HFF-Myc (cell line): ENCODE results near the gene R3HDM2.

Source experiments
- DNase-seq: peaks from one replicate; pipeline ENCODE4 v3.0.0-alpha.2; 2011; ENCODE audit warnings: low read depth; ENCODE audit errors: extremely low read depth
- H3K4me3 ChIP-seq: replicated peaks from 2 replicates; pipeline ENCODE4 v1.5.1; 2011; ENCODE audit warnings: low read depth, mild to moderate bottlenecking, control low read depth, low read length
- TF ChIP-seq, protein P1 (sequence below): IDR thresholded peaks from 2 replicates; pipeline ENCODE4 v1.5.1; 2012; ENCODE audit warnings: mild to moderate bottlenecking, low read depth, low read length, control low read depth; ENCODE audit errors: missing control alignments

The R3HDM2 gene

DNA sequence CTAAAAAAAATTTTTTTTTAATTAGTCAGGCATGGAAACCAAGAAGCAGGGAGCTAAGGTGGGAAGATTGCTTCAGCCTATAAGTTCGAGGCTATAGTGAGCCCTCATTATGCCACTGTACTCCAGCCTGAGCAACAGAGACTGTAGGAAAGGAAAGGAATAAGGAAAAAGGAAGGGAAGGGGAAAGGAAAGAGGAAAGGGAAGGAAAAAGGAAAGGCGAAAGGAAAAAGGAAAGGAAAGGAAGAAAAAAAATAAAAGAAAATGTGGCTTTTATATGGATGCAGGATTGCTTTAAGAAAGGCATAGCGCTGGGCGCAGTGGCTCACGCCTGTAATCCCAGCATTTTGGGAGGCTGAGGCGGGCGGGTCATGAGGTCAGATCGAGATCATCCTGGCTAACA lies 70.4 kb downstream of the R3HDM2 start:
- TF ChIP-seq, protein P1, sequence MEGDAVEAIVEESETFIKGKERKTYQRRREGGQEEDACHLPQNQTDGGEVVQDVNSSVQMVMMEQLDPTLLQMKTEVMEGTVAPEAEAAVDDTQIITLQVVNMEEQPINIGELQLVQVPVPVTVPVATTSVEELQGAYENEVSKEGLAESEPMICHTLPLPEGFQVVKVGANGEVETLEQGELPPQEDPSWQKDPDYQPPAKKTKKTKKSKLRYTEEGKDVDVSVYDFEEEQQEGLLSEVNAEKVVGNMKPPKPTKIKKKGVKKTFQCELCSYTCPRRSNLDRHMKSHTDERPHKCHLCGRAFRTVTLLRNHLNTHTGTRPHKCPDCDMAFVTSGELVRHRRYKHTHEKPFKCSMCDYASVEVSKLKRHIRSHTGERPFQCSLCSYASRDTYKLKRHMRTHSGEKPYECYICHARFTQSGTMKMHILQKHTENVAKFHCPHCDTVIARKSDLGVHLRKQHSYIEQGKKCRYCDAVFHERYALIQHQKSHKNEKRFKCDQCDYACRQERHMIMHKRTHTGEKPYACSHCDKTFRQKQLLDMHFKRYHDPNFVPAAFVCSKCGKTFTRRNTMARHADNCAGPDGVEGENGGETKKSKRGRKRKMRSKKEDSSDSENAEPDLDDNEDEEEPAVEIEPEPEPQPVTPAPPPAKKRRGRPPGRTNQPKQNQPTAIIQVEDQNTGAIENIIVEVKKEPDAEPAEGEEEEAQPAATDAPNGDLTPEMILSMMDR = no peak
- no peak overlapping the region for H3K4me3 ChIP-seq
- no peak for DNase-seq

DNA sequence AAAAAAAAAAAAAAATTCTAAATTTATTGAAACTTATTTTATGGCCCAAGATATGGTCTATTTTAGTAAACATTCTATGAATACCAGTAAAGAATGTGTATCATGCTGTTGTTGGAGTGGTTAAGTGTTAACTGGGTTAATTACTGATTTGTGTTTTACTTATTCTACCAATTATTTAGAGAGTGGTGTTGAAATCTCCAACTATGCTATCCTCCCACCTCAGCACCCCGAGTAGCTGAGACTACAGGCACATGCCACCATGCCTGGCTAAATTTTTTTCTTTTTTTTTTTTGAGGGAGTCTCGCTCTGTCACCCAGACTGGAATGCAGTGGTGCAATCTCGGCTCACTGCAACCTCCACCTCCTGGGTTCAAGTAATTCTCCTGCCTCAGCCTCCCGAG lies 72.2 kb downstream of the R3HDM2 start:
- TF ChIP-seq, protein P1 = no peak
- DNase-seq = no peak
- H3K4me3 ChIP-seq = no peak overlapping the region

DNA sequence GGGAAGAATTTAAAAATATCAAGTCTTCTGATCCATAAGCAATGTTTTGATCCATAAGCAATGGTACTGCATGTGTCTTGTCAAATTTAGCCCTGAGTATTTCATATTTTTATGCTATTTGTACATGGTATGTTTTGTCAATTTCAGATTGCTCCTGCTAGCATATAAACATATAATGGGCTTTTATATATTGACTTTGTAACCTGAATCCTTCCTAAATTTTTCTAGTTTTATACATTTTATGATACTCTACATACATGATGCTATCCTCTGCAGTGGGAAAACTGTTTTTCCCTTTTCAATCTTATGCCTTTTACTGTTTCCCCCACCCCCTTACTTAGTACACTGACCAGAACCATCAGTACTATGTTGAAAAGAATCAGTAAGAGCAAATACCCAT lies 75.1 kb downstream of the R3HDM2 start:
- no peak overlapping the region for H3K4me3 ChIP-seq
- TF ChIP-seq, protein P1 = no peak
- DNase-seq = no peak

DNA sequence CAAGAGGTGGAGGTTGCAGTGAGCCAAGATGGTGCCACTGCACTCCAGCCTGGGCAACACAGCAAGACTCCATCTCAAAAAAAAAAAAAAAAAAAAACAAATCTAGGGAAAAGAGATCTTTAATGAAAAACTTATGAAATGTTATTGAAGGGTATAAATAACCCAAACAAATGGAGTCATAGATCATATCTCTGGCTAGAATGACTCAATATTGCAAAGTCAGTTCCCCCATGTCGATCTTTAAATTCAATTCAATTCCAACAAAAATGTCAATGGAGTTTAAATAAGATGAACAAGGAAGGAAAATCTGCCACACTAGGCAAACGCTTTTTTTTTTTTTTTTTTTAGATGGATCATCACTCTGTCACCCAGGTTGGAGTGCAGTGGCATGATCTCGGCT lies 78.7 kb downstream of the R3HDM2 start:
- DNase-seq = no peak
- TF ChIP-seq, protein P1 = no peak
- H3K4me3 ChIP-seq = no peak overlapping the region

DNA sequence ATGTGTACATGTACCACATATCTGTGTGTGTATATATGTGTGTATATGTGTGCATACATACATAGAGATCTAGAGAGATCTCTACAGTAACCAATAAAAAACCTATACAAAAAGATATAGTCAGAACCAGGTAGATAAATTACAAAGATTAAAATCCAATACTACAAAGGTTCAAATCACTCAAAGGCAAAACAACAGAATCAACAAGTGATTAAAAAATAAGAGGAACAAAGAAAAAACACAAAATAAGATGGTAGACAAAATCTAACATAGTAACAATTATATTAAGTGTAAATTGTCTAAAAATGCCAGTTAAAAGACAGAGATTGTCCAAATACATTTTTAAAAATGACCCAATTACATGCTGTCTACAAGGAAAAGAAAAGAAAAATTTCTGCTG lies 83.6 kb downstream of the R3HDM2 start:
- TF ChIP-seq, protein P1 = no peak
- DNase-seq = no peak
- H3K4me3 ChIP-seq = no peak overlapping the region

DNA sequence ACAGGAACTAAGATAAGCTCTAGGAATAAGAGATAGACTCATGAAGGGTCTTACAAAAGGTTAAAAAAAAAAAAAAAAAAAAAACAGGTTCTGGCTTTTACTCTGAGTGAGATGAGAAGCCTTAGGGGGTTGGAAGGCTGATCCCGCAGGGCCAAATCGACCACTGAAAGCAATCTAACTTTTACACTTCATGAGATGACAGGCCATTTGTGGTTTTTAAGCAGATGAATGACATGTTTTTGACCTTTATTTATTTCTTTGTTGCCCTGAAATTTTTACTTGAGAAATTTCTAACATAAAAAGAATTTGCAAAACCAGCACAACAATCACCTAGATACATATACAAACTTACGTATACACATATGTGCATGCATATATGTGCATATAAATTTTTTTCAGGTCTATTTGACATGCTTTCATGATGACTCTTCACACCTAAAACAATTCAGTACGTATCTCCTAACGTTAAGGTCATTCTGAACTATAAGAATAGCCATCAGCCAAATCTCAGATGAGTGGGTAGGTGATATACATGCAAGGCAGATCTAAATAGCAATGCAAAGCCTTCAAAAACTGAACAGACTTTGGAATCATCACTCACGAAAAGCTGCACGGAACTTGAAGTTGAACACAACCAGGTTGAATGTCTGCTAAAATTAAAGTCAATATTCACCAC lies 87.0 kb downstream of the R3HDM2 start:
- no peak for DNase-seq
- no peak overlapping the region for H3K4me3 ChIP-seq
- TF ChIP-seq, protein P1 = no peak

DNA sequence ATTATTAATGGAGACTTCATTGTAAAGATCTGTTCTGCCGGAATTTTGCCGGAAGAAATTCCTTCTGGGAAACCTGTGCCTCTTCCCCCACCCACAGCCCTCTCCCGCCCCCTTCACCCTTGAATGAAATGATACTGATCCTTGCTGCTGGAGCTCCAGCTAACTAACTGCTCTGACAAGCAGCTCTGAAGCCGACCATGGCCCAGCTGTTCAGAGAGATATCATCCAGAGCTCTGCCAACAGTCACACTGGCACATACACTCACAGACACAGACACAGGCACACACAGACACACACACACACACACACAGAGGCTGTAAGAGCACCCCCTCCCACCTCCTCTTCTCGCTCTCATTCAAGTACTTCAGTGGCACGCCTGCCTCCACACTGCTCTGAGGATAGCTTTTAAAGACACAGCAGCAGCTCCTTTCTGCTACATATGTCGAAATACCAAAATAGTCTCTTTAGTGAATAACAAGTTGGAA lies 88.6 kb downstream of the R3HDM2 start:
- DNase-seq = no peak

More for the DNA sequence above, 88.6 kb downstream of the R3HDM2 start:
- H3K4me3 ChIP-seq = no peak overlapping the region
- TF ChIP-seq, protein P1 = no peak
